H1 (cell line): ENCODE results near the gene SERPINA12. TPM values are rescaled to one million over a fixed set of nuclear protein-coding genes. Genes with fewer than 3 reads are reported as not detected.

ENCODE experiments used
- CTCF ChIA-PET: fragments of 300-600 bp; sonication (Branson Sonifier 250); formaldehyde crosslinking; loops from one replicate; lab custom pipeline; 2021; ENCODE audit not compliant: partially characterized antibody; lab: Charles Lee
- POLR2A ChIA-PET: fragments of 300-600 bp; sonication (Branson Sonifier 250); formaldehyde crosslinking; loops from one replicate; lab custom pipeline; 2021; ENCODE audit warnings: inconsistent platforms; ENCODE audit not compliant: partially characterized antibody; lab: Charles Lee
- DNase-seq, 2 experiments: peaks; one replicate each; pipeline versions ENCODE4 v3.0.0 to v3.0.0-alpha.2; 2010 to 2022; ENCODE audit warnings: low spot score in 2 of 2, low read depth in 1 of 2, mixed read lengths in 1 of 2
- FAIRE-seq: peaks from 2 replicates; lab custom pipeline; 2011; peaks lifted over from hg19 to GRCh38; lab: Jason Lieb, UNC
- H2AFZ ChIP-seq: 2 replicates; pipeline ENCODE4 v1.8.1; 2012; ENCODE audit warnings: low read length, inconsistent platforms
- H2AK5ac ChIP-seq: 2 replicates; pipeline ENCODE4 v1.6.1; 2013; ENCODE audit warnings: low read depth, low read length
- H2BK120ac ChIP-seq: replicated peaks from 2 replicates; pipeline ENCODE3; 2013; ENCODE audit warnings: low read depth, low read length, inconsistent platforms
- H2BK12ac ChIP-seq: 2 replicates; pipeline ENCODE4 v1.6.1; 2013; ENCODE audit warnings: low read depth, low read length
- H2BK15ac ChIP-seq: 2 replicates; pipeline ENCODE4 v1.6.1; 2013; ENCODE audit warnings: low read length
- H2BK20ac ChIP-seq: 2 replicates; pipeline ENCODE4 v1.6.1; 2013; ENCODE audit warnings: low read length
- H2BK5ac ChIP-seq: 2 replicates; pipeline ENCODE4 v1.6.1; 2013; ENCODE audit warnings: low read depth, low read length
- H3K14ac ChIP-seq: 2 replicates; pipeline ENCODE4 v1.6.1; 2013; ENCODE audit warnings: inconsistent platforms; ENCODE audit not compliant: insufficient read length
- H3K18ac ChIP-seq: 2 replicates; pipeline ENCODE4 v1.6.1; 2013; ENCODE audit warnings: low read length; ENCODE audit errors: extremely low read depth
- H3K23ac ChIP-seq: 2 replicates; pipeline ENCODE4 v1.6.1; 2013; ENCODE audit warnings: inconsistent platforms; ENCODE audit not compliant: insufficient read length
- H3K23me2 ChIP-seq: 2 replicates; pipeline ENCODE4 v1.6.1; 2013; ENCODE audit warnings: low read depth, low read length
- H3K27ac ChIP-seq: 2 replicates; pipeline ENCODE4 v1.6.1; 2011; ENCODE audit warnings: low read depth, low read length, inconsistent platforms
- H3K27me3 ChIP-seq, 4 experiments: replicated peaks in 1 of 4; 1 replicate in 1 of 4; 2 replicates in 3 of 4; pipeline versions ENCODE4 v1.6.1 to v1.8.1; 2011 to 2013; ENCODE audit warnings: low read length in 3 of 4, mild to moderate bottlenecking in 3 of 4, inconsistent platforms in 2 of 4, mixed read lengths in 2 of 4, moderate library complexity in 1 of 4; ENCODE audit not compliant: control insufficient read depth in 3 of 4, insufficient read depth in 3 of 4; ENCODE audit errors: extremely low read depth in 1 of 4
- H3K36me3 ChIP-seq, 4 experiments: 2 replicates each; pipeline versions ENCODE4 v1.6.1 to v1.8.1; 2011 to 2013; ENCODE audit warnings: mild to moderate bottlenecking in 4 of 4, low read length in 3 of 4, moderate library complexity in 2 of 4, control low read depth in 1 of 4, inconsistent platforms in 1 of 4; ENCODE audit not compliant: insufficient read depth in 4 of 4, control insufficient read depth in 2 of 4
- H3K4ac ChIP-seq: replicated peaks from 2 replicates; pipeline ENCODE3; 2013; ENCODE audit warnings: low read length, low read depth, mixed read lengths, inconsistent platforms; ENCODE audit not compliant: insufficient read length
- H3K4me1 ChIP-seq, 4 experiments: replicated peaks in 1 of 4; 1 replicate in 1 of 4; 2 replicates in 3 of 4; pipeline versions ENCODE4 v1.6.1 to v1.8.1; 2011 to 2013; ENCODE audit warnings: low read length in 3 of 4, inconsistent platforms in 2 of 4, mixed read lengths in 1 of 4; ENCODE audit not compliant: insufficient read depth in 4 of 4, control insufficient read depth in 3 of 4
- H3K4me2 ChIP-seq, 2 experiments: 2 replicates each; pipeline versions ENCODE4 v1.6.1 to v1.8.1; 2011 to 2013; ENCODE audit warnings: low read depth in 2 of 2, low read length in 2 of 2, control low read depth in 1 of 2, inconsistent platforms in 1 of 2, mild to moderate bottlenecking in 1 of 2; ENCODE audit not compliant: insufficient read depth in 1 of 2
- H3K4me3 ChIP-seq, 4 experiments: fragments of 200-600, 300-600 bp in 1 of 4; sonication (generic), shearing (Covaris generic), sonication (Bioruptor Twin) in 1 of 4; 2 replicates each; pipeline versions ENCODE4 v1.5.1 to v1.8.1; 2011 to 2016; ENCODE audit warnings: low read length in 4 of 4, low read depth in 3 of 4, control low read depth in 2 of 4, inconsistent platforms in 2 of 4, mild to moderate bottlenecking in 2 of 4, mixed read lengths in 1 of 4, moderate library complexity in 1 of 4; ENCODE audit not compliant: insufficient read depth in 2 of 4; ENCODE audit errors: extremely low read depth in 1 of 4
- H3K56ac ChIP-seq: replicated peaks from 2 replicates; pipeline ENCODE3; 2013; ENCODE audit warnings: low read depth, mild to moderate bottlenecking, mixed read lengths, low read length, inconsistent platforms; ENCODE audit not compliant: insufficient read length
- H3K79me1 ChIP-seq: 2 replicates; pipeline ENCODE4 v1.6.1; 2013; ENCODE audit warnings: low read depth, low read length, control low read depth
- H3K79me2 ChIP-seq, 2 experiments: 2 replicates each; pipeline versions ENCODE4 v1.6.1 to v1.8.1; 2012 to 2013; ENCODE audit warnings: low read length in 2 of 2, mild to moderate bottlenecking in 2 of 2, inconsistent platforms in 1 of 2; ENCODE audit not compliant: insufficient read depth in 2 of 2, control insufficient read depth in 1 of 2
- H3K9ac ChIP-seq, 4 experiments: replicated peaks in 1 of 4; 1 replicate in 1 of 4; 2 replicates in 3 of 4; pipeline versions ENCODE4 v1.6.1 to v1.8.1; 2011 to 2013; ENCODE audit warnings: low read depth in 3 of 4, low read length in 3 of 4, control low read depth in 2 of 4, mild to moderate bottlenecking in 2 of 4, moderate library complexity in 2 of 4, inconsistent platforms in 1 of 4; ENCODE audit errors: extremely low read depth in 1 of 4
- H3K9me3 ChIP-seq, 2 experiments: 2 replicates each; pipeline versions ENCODE4 v1.6.1 to v1.8.1; 2012 to 2013; ENCODE audit warnings: mild to moderate bottlenecking in 2 of 2, moderate library complexity in 2 of 2, control low read depth in 1 of 2, inconsistent platforms in 1 of 2, low read depth in 1 of 2, low read length in 1 of 2, mixed read lengths in 1 of 2; ENCODE audit not compliant: insufficient read depth in 2 of 2
- H4K20me1 ChIP-seq, 2 experiments: replicated peaks in 1 of 2; 2 replicates each; pipeline versions ENCODE3 to v1.8.1; 2011 to 2013; ENCODE audit warnings: inconsistent platforms in 2 of 2, low read length in 2 of 2, mild to moderate bottlenecking in 1 of 2; ENCODE audit not compliant: insufficient read depth in 2 of 2, control insufficient read depth in 1 of 2
- H4K5ac ChIP-seq: 2 replicates; pipeline ENCODE4 v1.6.1; 2013; ENCODE audit warnings: low read length, low read depth, mixed read lengths, inconsistent platforms; ENCODE audit not compliant: insufficient read length
- H4K8ac ChIP-seq: 2 replicates; pipeline ENCODE4 v1.8.0; 2013; ENCODE audit warnings: mild to moderate bottlenecking, moderate library complexity, low read length, inconsistent platforms; ENCODE audit not compliant: insufficient read depth; ENCODE audit errors: extremely low read depth
- H4K91ac ChIP-seq: replicated peaks from 2 replicates; pipeline ENCODE3; 2013; ENCODE audit warnings: low read length, mixed read lengths, inconsistent platforms; ENCODE audit not compliant: insufficient read length
- ASH2L ChIP-seq: fragments of 200-600, 300-600 bp; sonication (generic); IDR thresholded peaks from one replicate; pipeline ENCODE4 v1.7.1; 2017; ENCODE audit warnings: low read length
- CTCF ChIP-seq, 3 experiments: IDR thresholded peaks; 1 replicate in 2 of 3; 2 replicates in 1 of 3; pipeline versions ENCODE4 v1.5.1 to v1.6.1; 2011; ENCODE audit warnings: low read length in 3 of 3, mild to moderate bottlenecking in 3 of 3, inconsistent platforms in 2 of 3, low read depth in 1 of 3, moderate library complexity in 1 of 3; ENCODE audit not compliant: insufficient read depth in 1 of 3; ENCODE audit errors: control extremely low read depth in 1 of 3
- WGBS, 2 experiments: shearing (Covaris generic) in 1 of 2; methylation state at CpG; one replicate each; pipeline versions ENCODE4 v1.1.6 to v1.1.7; 2013 to 2015; ENCODE audit warnings: low lambda C conversion rate in 2 of 2, mixed read lengths in 2 of 2, inconsistent platforms in 1 of 2, low coverage in 1 of 2, missing lambda C conversion rate in 1 of 2; ENCODE audit not compliant: insufficient replicate concordance in 2 of 2, insufficient coverage in 1 of 2, insufficient read length in 1 of 2; ENCODE audit errors: extremely low coverage in 1 of 2, missing lambda C conversion rate in 1 of 2; 5-methylcytosine and 5-hydroxymethylcytosine counted together
- polyA plus RNA-seq, 7 experiments: library from polyadenylated mRNA; depleted of rRNA in 3 of 7; stranded (reverse) in 5 of 7; unstranded in 2 of 7; fragments of >200 nt in 5 of 7; fragments of 200-250 nt in 2 of 7; gene quantifications; 1 replicate in 5 of 7; 2 replicates in 1 of 7; 4 replicates in 1 of 7; pipeline versions ENCODE4 v1.2.1 to v1.2.3, GENCODE V29; 2011 to 2013; ENCODE audit warnings: missing spikeins in 2 of 7, mixed read lengths in 2 of 7
- total RNA-seq: library from RNA; stranded (reverse); fragmentation: NEBNext Ultra II Directional; extraction: Animal tissue kit (Norgen Biotek cat#: 25700); gene quantifications from 2 replicates; pipeline ENCODE4 v1.2.1, GENCODE V29; 2021

The SERPINA12 gene
- total and polyA plus RNA-seq, 2 of the 8 experiments (the other 6 are each of a cell fraction or from before 2014, with no cell fraction given), result not detected

GRCh38 chr14:94558842-94559241, 49.6 kb upstream of the SERPINA12 start:
- WGBS, 2 experiments, result 100% methylated on average over 2 of the region's 2 CpGs; no CpG with 5 or more reads in 1 of the 2 experiments
- CTCF ChIA-PET, result interaction anchor here (0.8 to 2.7 kb wide), 5 partner anchors 9 to 125 kb away, joined by 3 to 23 read pairs (median 3); no protein-coding TSS in a partner anchor
- H4K20me1 ChIP-seq, result no peaks in the 10 kb centered on the region

More at GRCh38 chr14:94558842-94559241, 49.6 kb upstream of the SERPINA12 start:
- no peak overlapping the region for H4K91ac ChIP-seq
- POLR2A ChIA-PET, result no interaction called here
- H3K27me3 ChIP-seq, result no peaks in the 10 kb centered on the region
- H3K56ac ChIP-seq, result no peak overlapping the region
- H2BK12ac ChIP-seq, result no peak overlapping the region
- H3K4me3 ChIP-seq, result no peak overlapping the region
- DNase-seq (no peak), FAIRE-seq (no peak)
- no peak overlapping the region for H3K27ac ChIP-seq
- no peak overlapping the region for H2AFZ ChIP-seq
- H3K23me2 ChIP-seq, result no peaks in the 10 kb centered on the region
- no peak overlapping the region for H4K5ac ChIP-seq
- H3K36me3 ChIP-seq, result no peaks in the 10 kb centered on the region
- no peak overlapping the region for H2BK15ac ChIP-seq
- no peak overlapping the region for H3K23ac ChIP-seq
- H2BK5ac ChIP-seq, result no peak overlapping the region
- H3K79me1 ChIP-seq, result no peaks in the 10 kb centered on the region
- H3K4me2 ChIP-seq, result no peak overlapping the region
- H3K4me1 ChIP-seq, result no peaks in the 10 kb centered on the region
- H2BK20ac ChIP-seq, result no peak overlapping the region
- H3K4ac ChIP-seq, result no peak overlapping the region
- no peak overlapping the region for H4K8ac ChIP-seq
- H2BK120ac ChIP-seq, result no peak overlapping the region
- no peaks in the 10 kb centered on the region for H3K9me3 ChIP-seq
- no peaks in the 10 kb centered on the region for H3K79me2 ChIP-seq
- H3K14ac ChIP-seq, result no peak overlapping the region
- H3K18ac ChIP-seq, result no peak overlapping the region
- TF ChIP-seq CTCF (IDR thresholded peaks at IDR 0.05; ENCODE audit: control extremely low read depth in 1 of 3, insufficient read depth in 1 of 3, low read depth in 1 of 3, low read length in 3 of 3) (peak in 2 of 3 experiments; percentile 19 to 30; a peak in 2 of 4 replicates), ASH2L (no peak)
- no peak overlapping the region for H3K9ac ChIP-seq
- H2AK5ac ChIP-seq, result no peak overlapping the region
